ENCODE data around the gene IL16. TPM values are rescaled to one million over a fixed set of nuclear protein-coding genes. Genes with fewer than 3 reads are reported as not detected.

The IL16 gene
- total RNA-seq, 1 experiment from 2014 or later, result 1.8 TPM

- Histone ChIP-seq H3K27ac (ENCODE audit: low read depth, low read length, poor library complexity, severe bottlenecking) (no peak overlapping the region), H3K4me1 (ENCODE audit: insufficient read depth, low read length, poor library complexity, severe bottlenecking) (no peaks in the 10 kb centered on the region), H3K36me3 (ENCODE audit: insufficient read depth, low read length, poor library complexity, severe bottlenecking) (no peaks in the 10 kb centered on the region), H3K9me3 (ENCODE audit: low read depth, low read length, poor library complexity, severe bottlenecking) (no peaks in the 10 kb centered on the region), H3K4me3 (ENCODE audit: low read depth, low read length, poor library complexity, severe bottlenecking) (no peak overlapping the region), H3K27me3 (replicated peaks; ENCODE audit: insufficient read depth, low read depth, low read length, poor library complexity) (no peaks in the 10 kb centered on the region)
- intact Hi-C loops (cut with micrococcal nuclease; ENCODE audit: unreplicated experiment), result no loop called here
- ChIA-PET CTCF (no interaction called here), POLR2A (ENCODE audit: low non-redundant PET) (no interaction called here)
- peak; percentile 87 for DNase-seq (ENCODE audit: low spot score)
- BruUV-seq (replicated peaks), result no TSS peak
- TF ChIP-seq EZH2 (IDR thresholded peaks at IDR 0.05; ENCODE audit: borderline replicate concordance, low read depth, low read length, poor library complexity, severe bottlenecking), result no peak
- TF ChIP-seq CTCF (conservative IDR thresholded peaks at IDR 0.05; ENCODE audit: low read depth, low read length), result no peak
Observed at GRCh38 chr15:81312790-81313543, 116.3 kb downstream of the IL16 start.

DNA sequence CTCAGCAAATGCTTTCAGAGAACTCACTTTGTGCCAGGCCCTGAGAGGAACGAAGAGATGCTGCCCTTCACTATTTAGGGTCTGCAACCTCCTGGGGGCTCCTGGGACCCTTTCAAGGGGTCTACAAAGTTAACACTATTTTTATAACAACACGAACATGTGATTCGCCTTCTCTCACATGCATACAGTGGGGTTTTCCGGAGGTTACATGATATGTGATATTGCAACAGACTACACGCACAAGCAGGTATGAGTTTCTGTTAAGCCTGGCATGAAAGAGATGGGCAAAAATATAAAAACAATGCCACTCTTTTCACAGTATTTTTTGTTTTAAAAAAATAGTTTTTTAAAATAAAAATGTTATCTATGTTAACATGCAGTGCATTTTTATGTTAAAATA is 117.0 kb downstream of the IL16 start:
- no peaks in the 10 kb centered on the region for H3K9me3 ChIP-seq (ENCODE audit: low read depth, low read length, poor library complexity, severe bottlenecking)
- POLR2A ChIA-PET (ENCODE audit: low non-redundant PET), result no interaction called here
- intact Hi-C loops (cut with micrococcal nuclease; ENCODE audit: unreplicated experiment), result no loop called here

DNA sequence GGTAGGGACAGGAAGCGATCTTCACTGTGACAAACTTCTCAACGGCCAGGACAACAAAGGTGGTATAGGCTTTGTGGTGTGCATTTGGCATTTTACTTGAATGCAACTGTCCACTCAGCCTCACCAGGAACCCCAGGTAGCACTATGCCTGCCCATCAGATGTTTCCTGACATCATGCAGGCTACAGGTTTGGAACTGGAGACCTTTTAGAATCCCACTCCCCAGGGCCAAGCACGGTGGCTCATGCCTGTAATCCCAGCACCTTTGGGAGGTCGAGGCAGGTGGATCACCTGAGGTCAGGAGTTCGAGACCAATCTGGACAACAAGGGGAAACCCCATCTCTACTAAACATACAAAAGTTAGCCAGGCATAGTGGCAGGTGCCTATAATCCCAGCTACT is 117.7 kb downstream of the IL16 start:
- H3K4me1 ChIP-seq (ENCODE audit: insufficient read depth, low read length, poor library complexity, severe bottlenecking), result no peaks in the 10 kb centered on the region
- TF ChIP-seq EZH2 (IDR thresholded peaks at IDR 0.05; ENCODE audit: borderline replicate concordance, low read depth, low read length, poor library complexity, severe bottlenecking), result no peak
- TF ChIP-seq CTCF (conservative IDR thresholded peaks at IDR 0.05; ENCODE audit: low read depth, low read length), result no peak
- ChIA-PET CTCF (no interaction called here), POLR2A (ENCODE audit: low non-redundant PET) (no interaction called here)
- no peaks in the 10 kb centered on the region for H3K36me3 ChIP-seq (ENCODE audit: insufficient read depth, low read length, poor library complexity, severe bottlenecking)
- H3K4me3 ChIP-seq (ENCODE audit: low read depth, low read length, poor library complexity, severe bottlenecking), result no peak overlapping the region
- intact Hi-C loops (cut with micrococcal nuclease; ENCODE audit: unreplicated experiment), result no loop called here
- H3K27me3 ChIP-seq (replicated peaks; ENCODE audit: insufficient read depth, low read depth, low read length, poor library complexity), result no peaks in the 10 kb centered on the region
- no peaks in the 10 kb centered on the region for H3K9me3 ChIP-seq (ENCODE audit: low read depth, low read length, poor library complexity, severe bottlenecking)
- BruUV-seq (replicated peaks), result no TSS peak
- no peak for DNase-seq (ENCODE audit: low spot score)
- H3K27ac ChIP-seq (ENCODE audit: low read depth, low read length, poor library complexity, severe bottlenecking), result no peak overlapping the region

More for the DNA sequence above, 117.0 kb downstream of the IL16 start:
- Histone ChIP-seq H3K27me3 (replicated peaks; ENCODE audit: insufficient read depth, low read depth, low read length, poor library complexity) (no peaks in the 10 kb centered on the region), H3K4me1 (ENCODE audit: insufficient read depth, low read length, poor library complexity, severe bottlenecking) (no peaks in the 10 kb centered on the region), H3K36me3 (ENCODE audit: insufficient read depth, low read length, poor library complexity, severe bottlenecking) (no peaks in the 10 kb centered on the region), H3K27ac (ENCODE audit: low read depth, low read length, poor library complexity, severe bottlenecking) (no peak overlapping the region), H3K4me3 (ENCODE audit: low read depth, low read length, poor library complexity, severe bottlenecking) (no peak overlapping the region)
- CTCF ChIA-PET, result no interaction called here
- no TSS peak for BruUV-seq (replicated peaks)
- TF ChIP-seq CTCF (conservative IDR thresholded peaks at IDR 0.05; ENCODE audit: low read depth, low read length), result no peak
- no peak for TF ChIP-seq EZH2 (IDR thresholded peaks at IDR 0.05; ENCODE audit: borderline replicate concordance, low read depth, low read length, poor library complexity, severe bottlenecking)
- DNase-seq (ENCODE audit: low spot score), result no peak
